Mesenteric fat pad (tissue), 1 donor: Measurements from ENCODE around the gene SRP9. TPM values are rescaled to one million over a fixed set of nuclear protein-coding genes. Genes with fewer than 3 reads are reported as not detected.

Experiments used
- DNase-seq: peaks from one replicate; pipeline ENCODE4 v3.0.0-alpha.2; 2020; ENCODE audit warnings: low spot score
- total RNA-seq: library from RNA; stranded (reverse); fragmentation: NEBNext Ultra II Directional; extraction: Animal tissue kit (Norgen Biotek cat#: 25700); gene quantifications from one replicate; pipeline ENCODE4 v1.2.1, GENCODE V29; 2021
- donor health status: DM: yes; HTN: yes; CAD: no.

Gene SRP9
- total RNA-seq, 1 donor from 2014 or later, result 125 TPM

- no peak for DNase-seq
These were observed 22.5 kb upstream of the SRP9 start for GRCh38 chr1:225754940-225755641.

- DNase-seq, result no peak
These were observed 21.8 kb upstream of the SRP9 start for GRCh38 chr1:225755671-225756319.

GRCh38 chr1:225757927-225758656 lies 19.5 kb upstream of the SRP9 start:
- DNase-seq, result peak; percentile 72

GRCh38 chr1:225759972-225760371 lies 17.7 kb upstream of the SRP9 start:
- DNase-seq, result peak; percentile 9

GRCh38 chr1:225760531-225760930 lies 17.1 kb upstream of the SRP9 start:
- peak; percentile 57 for DNase-seq

GRCh38 chr1:225761395-225761794 lies 16.2 kb upstream of the SRP9 start:
- DNase-seq, result peak; percentile 5

- DNase-seq, result peak; percentile 41
These were observed 15.6 kb upstream of the SRP9 start for GRCh38 chr1:225762002-225762441.

- DNase-seq, result peak; percentile 83
These were observed 15.2 kb upstream of the SRP9 start for GRCh38 chr1:225762444-225762843.

GRCh38 chr1:225763716-225764548 lies 13.7 kb upstream of the SRP9 start:
- DNase-seq, result peak; percentile 81

GRCh38 chr1:225765982-225766674 lies 11.5 kb upstream of the SRP9 start:
- no peak for DNase-seq

- peak; percentile 86 for DNase-seq
These were observed 10.5 kb upstream of the SRP9 start for GRCh38 chr1:225766967-225767633.

GRCh38 chr1:225767634-225768540 lies 9.7 kb upstream of the SRP9 start:
- no peak for DNase-seq

GRCh38 chr1:225768662-225769426 lies 8.8 kb upstream of the SRP9 start:
- DNase-seq, result no peak

- DNase-seq, result no peak
These were observed 7.9 kb upstream of the SRP9 start for GRCh38 chr1:225769687-225770086.

GRCh38 chr1:225770561-225771248 lies 6.9 kb upstream of the SRP9 start:
- no peak for DNase-seq

GRCh38 chr1:225771661-225772322 lies 5.8 kb upstream of the SRP9 start:
- DNase-seq, result no peak

GRCh38 chr1:225772323-225772768 lies 5.3 kb upstream of the SRP9 start:
- DNase-seq, result no peak
